Neural cell (in vitro differentiated cells): ENCODE measurements around the gene TMEM140. TPM values are rescaled to one million over a fixed set of nuclear protein-coding genes. Genes with fewer than 3 reads are reported as not detected.
"Not testable (repeated sequence)": the region's sequence is repeated elsewhere in the genome, so short reads cannot be mapped to it uniquely, and the experiment has no call there.

ENCODE experiments used
- H2AFZ ChIP-seq: fragments of 200-600, 300-800 bp; sonication (generic), shearing (Covaris generic); 2 replicates; pipeline ENCODE4 v1.6.0; 2014; ENCODE audit warnings: low read depth, mild to moderate bottlenecking, antibody characterized with exemption, low read length, moderate library complexity
- H3F3A ChIP-seq: fragments of 200-600 bp; shearing (Covaris generic); 2 replicates; pipeline ENCODE4 v1.6.1; 2016; ENCODE audit warnings: mild to moderate bottlenecking, moderate library complexity, mixed read lengths, antibody characterized with exemption, low read length; ENCODE audit not compliant: insufficient read depth, poor library complexity, severe bottlenecking
- H3K27ac ChIP-seq: fragments of 200-600, 300-800 bp; sonication (generic), shearing (Covaris generic); 2 replicates; pipeline ENCODE4 v1.5.1; 2014; ENCODE audit warnings: mild to moderate bottlenecking, low read length, moderate library complexity
- H3K27me3 ChIP-seq: fragments of 300-800, 200-600 bp; sonication (generic), shearing (Covaris generic); 2 replicates; pipeline ENCODE4 v1.6.0; 2014; ENCODE audit warnings: mild to moderate bottlenecking, low read depth, low read length, moderate library complexity; ENCODE audit not compliant: insufficient read depth
- H3K36me3 ChIP-seq: fragments of 300-800, 200-600 bp; sonication (generic), shearing (Covaris generic); 2 replicates; pipeline ENCODE4 v1.5.1; 2014; ENCODE audit warnings: mild to moderate bottlenecking, antibody characterized with exemption, low read length, moderate library complexity; ENCODE audit not compliant: insufficient read depth
- H3K4me2 ChIP-seq: fragments of 300-800, 200-600 bp; sonication (generic), shearing (Covaris generic); 2 replicates; pipeline ENCODE4 v1.6.0; 2014; ENCODE audit warnings: mild to moderate bottlenecking, low read length
- H3K4me3 ChIP-seq: fragments of 300-800, 200-600 bp; sonication (generic), shearing (Covaris generic); 2 replicates; pipeline ENCODE4 v1.5.1; 2014; ENCODE audit warnings: mild to moderate bottlenecking, low read length, moderate library complexity
- H3K79me2 ChIP-seq: fragments of 200-600 bp; shearing (Covaris generic); replicated peaks from 2 replicates; pipeline ENCODE4 v1.6.0; 2014; ENCODE audit warnings: mild to moderate bottlenecking, low read length, moderate library complexity; ENCODE audit not compliant: insufficient read depth
- H3K9ac ChIP-seq: fragments of 300-800, 200-600 bp; sonication (generic), shearing (Covaris generic); 2 replicates; pipeline ENCODE4 v1.6.1; 2016; ENCODE audit warnings: mild to moderate bottlenecking, low read length, mixed read lengths
- H3K9me2 ChIP-seq: fragments of 200-600 bp; shearing (Covaris generic); 2 replicates; pipeline ENCODE4 v1.6.1; 2016; ENCODE audit warnings: mild to moderate bottlenecking, low read length, mixed read lengths; ENCODE audit not compliant: insufficient read depth
- H3K9me3 ChIP-seq: fragments of 200-600, 300-800 bp; sonication (generic), shearing (Covaris generic); 2 replicates; pipeline ENCODE4 v1.6.1; 2016; ENCODE audit warnings: mild to moderate bottlenecking, mixed run types, low read length, moderate library complexity, mixed read lengths
- H4K20me1 ChIP-seq: fragments of 200-600 bp; shearing (Covaris generic); 2 replicates; pipeline ENCODE4 v1.6.1; 2016; ENCODE audit warnings: mild to moderate bottlenecking, mixed run types; ENCODE audit not compliant: insufficient read depth
- EP300 ChIP-seq: fragments of 450-650 bp; conservative IDR thresholded peaks from 2 replicates; pipeline ENCODE4 v1.6.1; 2014; ENCODE audit warnings: antibody characterized with exemption, mild to moderate bottlenecking, moderate library complexity; ENCODE audit not compliant: poor library complexity, severe bottlenecking
- EZH2 ChIP-seq: fragments of 200-600, 300-800 bp; shearing (Covaris generic), sonication (generic); IDR thresholded peaks from 2 replicates; pipeline ENCODE4 v1.6.1; 2014; ENCODE audit warnings: antibody characterized with exemption, low read length, borderline replicate concordance, mild to moderate bottlenecking; ENCODE audit not compliant: insufficient read depth, poor library complexity, severe bottlenecking
- MXI1 ChIP-seq: fragments of 450-650 bp; conservative IDR thresholded peaks from 2 replicates; pipeline ENCODE4 v1.6.1; 2014; ENCODE audit warnings: antibody characterized with exemption, mild to moderate bottlenecking; ENCODE audit not compliant: poor library complexity, severe bottlenecking
- POLR2AphosphoS5 ChIP-seq: IDR thresholded peaks from 2 replicates; pipeline ENCODE4 v1.6.1; 2012
- RAD21 ChIP-seq: fragments of 450-650 bp; conservative IDR thresholded peaks from 2 replicates; pipeline ENCODE4 v1.6.1; 2014; ENCODE audit warnings: antibody characterized with exemption, mild to moderate bottlenecking, moderate library complexity
- SMC3 ChIP-seq: fragments of 450-650 bp; conservative IDR thresholded peaks from 2 replicates; pipeline ENCODE4 v1.6.1; 2014; ENCODE audit warnings: antibody characterized with exemption, mild to moderate bottlenecking, moderate library complexity; ENCODE audit not compliant: poor library complexity
- TAF1 ChIP-seq: IDR thresholded peaks from 2 replicates; pipeline ENCODE4 v1.6.1; 2012; ENCODE audit warnings: low read depth
- polyA plus RNA-seq: library from polyadenylated mRNA; depleted of rRNA; stranded (reverse); fragments of >200 nt; gene quantifications from 2 replicates; pipeline ENCODE4 v1.2.3, GENCODE V29; 2014
- TF ChIP-seq, protein P1 (sequence below): fragments of 450-650 bp; IDR thresholded peaks from 2 replicates; pipeline ENCODE4 v1.5.1; 2014; ENCODE audit warnings: antibody characterized with exemption, mild to moderate bottlenecking, moderate library complexity; ENCODE audit not compliant: poor library complexity, severe bottlenecking
- TF ChIP-seq, protein P2 (sequence below): IDR thresholded peaks from 2 replicates; pipeline ENCODE4 v1.6.1; 2012; ENCODE audit warnings: borderline replicate concordance

The TMEM140 gene
- polyA plus RNA-seq, 1 donor from 2014 or later: 0.15 TPM

DNA sequence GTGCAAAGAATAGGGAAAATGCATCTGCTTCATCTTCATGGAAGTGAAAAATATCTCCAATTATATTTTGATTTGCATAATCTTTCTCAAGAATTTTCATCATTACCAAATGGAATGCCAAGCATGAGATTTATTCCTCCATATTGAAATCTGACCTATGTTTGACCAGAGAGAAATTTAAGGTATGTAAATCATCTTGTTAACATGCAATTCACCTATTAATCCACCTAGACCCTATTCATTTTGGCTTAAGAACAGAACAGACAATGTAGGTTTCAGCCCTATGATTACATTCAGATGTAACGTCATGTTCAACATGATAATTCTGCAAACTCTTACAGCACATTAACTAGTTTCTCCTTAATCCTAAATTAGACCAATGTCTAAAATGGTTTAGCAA, 30.8 kb upstream of the TMEM140 start:
- no peak overlapping the region for H2AFZ ChIP-seq
- H3K4me3 ChIP-seq: no peak overlapping the region
- no peak for TF ChIP-seq MXI1
- TF ChIP-seq EZH2: no peak
- no peak for TF ChIP-seq SMC3
- TF ChIP-seq RAD21: no peak
- TF ChIP-seq POLR2AphosphoS5: no peak
- TF ChIP-seq, protein P1, sequence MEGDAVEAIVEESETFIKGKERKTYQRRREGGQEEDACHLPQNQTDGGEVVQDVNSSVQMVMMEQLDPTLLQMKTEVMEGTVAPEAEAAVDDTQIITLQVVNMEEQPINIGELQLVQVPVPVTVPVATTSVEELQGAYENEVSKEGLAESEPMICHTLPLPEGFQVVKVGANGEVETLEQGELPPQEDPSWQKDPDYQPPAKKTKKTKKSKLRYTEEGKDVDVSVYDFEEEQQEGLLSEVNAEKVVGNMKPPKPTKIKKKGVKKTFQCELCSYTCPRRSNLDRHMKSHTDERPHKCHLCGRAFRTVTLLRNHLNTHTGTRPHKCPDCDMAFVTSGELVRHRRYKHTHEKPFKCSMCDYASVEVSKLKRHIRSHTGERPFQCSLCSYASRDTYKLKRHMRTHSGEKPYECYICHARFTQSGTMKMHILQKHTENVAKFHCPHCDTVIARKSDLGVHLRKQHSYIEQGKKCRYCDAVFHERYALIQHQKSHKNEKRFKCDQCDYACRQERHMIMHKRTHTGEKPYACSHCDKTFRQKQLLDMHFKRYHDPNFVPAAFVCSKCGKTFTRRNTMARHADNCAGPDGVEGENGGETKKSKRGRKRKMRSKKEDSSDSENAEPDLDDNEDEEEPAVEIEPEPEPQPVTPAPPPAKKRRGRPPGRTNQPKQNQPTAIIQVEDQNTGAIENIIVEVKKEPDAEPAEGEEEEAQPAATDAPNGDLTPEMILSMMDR: no peak
- TF ChIP-seq EP300: no peak
- TF ChIP-seq, protein P2, sequence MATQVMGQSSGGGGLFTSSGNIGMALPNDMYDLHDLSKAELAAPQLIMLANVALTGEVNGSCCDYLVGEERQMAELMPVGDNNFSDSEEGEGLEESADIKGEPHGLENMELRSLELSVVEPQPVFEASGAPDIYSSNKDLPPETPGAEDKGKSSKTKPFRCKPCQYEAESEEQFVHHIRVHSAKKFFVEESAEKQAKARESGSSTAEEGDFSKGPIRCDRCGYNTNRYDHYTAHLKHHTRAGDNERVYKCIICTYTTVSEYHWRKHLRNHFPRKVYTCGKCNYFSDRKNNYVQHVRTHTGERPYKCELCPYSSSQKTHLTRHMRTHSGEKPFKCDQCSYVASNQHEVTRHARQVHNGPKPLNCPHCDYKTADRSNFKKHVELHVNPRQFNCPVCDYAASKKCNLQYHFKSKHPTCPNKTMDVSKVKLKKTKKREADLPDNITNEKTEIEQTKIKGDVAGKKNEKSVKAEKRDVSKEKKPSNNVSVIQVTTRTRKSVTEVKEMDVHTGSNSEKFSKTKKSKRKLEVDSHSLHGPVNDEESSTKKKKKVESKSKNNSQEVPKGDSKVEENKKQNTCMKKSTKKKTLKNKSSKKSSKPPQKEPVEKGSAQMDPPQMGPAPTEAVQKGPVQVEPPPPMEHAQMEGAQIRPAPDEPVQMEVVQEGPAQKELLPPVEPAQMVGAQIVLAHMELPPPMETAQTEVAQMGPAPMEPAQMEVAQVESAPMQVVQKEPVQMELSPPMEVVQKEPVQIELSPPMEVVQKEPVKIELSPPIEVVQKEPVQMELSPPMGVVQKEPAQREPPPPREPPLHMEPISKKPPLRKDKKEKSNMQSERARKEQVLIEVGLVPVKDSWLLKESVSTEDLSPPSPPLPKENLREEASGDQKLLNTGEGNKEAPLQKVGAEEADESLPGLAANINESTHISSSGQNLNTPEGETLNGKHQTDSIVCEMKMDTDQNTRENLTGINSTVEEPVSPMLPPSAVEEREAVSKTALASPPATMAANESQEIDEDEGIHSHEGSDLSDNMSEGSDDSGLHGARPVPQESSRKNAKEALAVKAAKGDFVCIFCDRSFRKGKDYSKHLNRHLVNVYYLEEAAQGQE: no peak
- no peak for TF ChIP-seq TAF1
- no peak overlapping the region for H3K27ac ChIP-seq
- no peak overlapping the region for H3K9ac ChIP-seq
- H3K4me2 ChIP-seq: no peak overlapping the region
- no peaks in the 10 kb centered on the region for H3K9me3 ChIP-seq
- H3K9me2 ChIP-seq: no peaks in the 10 kb centered on the region
- no peaks in the 10 kb centered on the region for H4K20me1 ChIP-seq
- H3K36me3 ChIP-seq: no peaks in the 10 kb centered on the region
- no peaks in the 10 kb centered on the region for H3K79me2 ChIP-seq
- no peaks in the 10 kb centered on the region for H3F3A ChIP-seq
- no peaks in the 10 kb centered on the region for H3K27me3 ChIP-seq

DNA sequence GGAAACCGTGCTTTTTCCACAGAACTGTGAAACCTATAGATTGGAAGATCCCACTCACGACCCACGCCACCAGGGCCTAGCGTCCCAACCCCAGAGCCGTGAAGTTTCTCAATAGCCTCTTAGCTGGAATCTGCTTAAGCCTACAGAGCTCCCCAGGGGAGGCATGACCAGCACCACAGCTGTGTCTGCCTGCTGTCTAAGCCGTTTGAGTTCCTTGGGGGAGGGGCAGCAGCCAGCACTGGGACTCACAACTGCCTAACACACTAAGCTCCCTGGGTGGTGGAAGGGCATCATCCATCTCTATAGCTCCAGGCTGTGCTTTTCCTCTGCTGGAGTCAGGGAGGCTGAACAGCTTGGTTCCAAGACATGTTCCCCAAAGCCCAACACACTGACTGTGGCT, 26.0 kb upstream of the TMEM140 start:
- Histone ChIP-seq H3K36me3 (no peaks in the 10 kb centered on the region), H3K79me2 (no peaks in the 10 kb centered on the region), H3K9ac (no peak overlapping the region), H3K4me3 (no peak overlapping the region), H2AFZ (no peak overlapping the region), H3K27ac (no peak overlapping the region), H4K20me1 (no peaks in the 10 kb centered on the region), H3F3A (no peaks in the 10 kb centered on the region), H3K27me3 (no peaks in the 10 kb centered on the region), H3K9me2 (no peaks in the 10 kb centered on the region), H3K4me2 (no peak overlapping the region), H3K9me3 (no peaks in the 10 kb centered on the region)
- TF ChIP-seq TAF1 (no peak), SMC3 (no peak), EP300 (no peak), MXI1 (no peak), RAD21 (no peak)
- TF ChIP-seq, protein P2: no peak

DNA sequence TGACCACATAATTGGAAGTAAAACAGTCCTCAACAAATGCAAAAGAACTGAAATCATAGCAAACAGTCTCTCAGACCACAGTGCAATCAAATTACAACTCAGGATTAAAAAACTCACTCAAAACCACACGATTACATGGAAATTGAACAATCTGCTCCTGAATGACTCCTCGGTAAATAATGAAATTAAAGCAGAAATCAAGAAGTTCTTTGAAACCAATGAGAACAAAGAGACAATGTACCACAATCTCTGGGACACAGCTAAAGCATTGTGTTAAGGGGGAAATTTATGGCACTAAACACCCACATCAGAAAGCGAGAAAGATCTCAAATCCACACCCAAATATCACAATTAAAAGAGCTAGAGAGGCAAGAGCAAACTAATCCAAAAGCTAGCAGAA, 23.2 kb upstream of the TMEM140 start:
- H3K9me3 ChIP-seq, H3K36me3 ChIP-seq, H3F3A ChIP-seq, H4K20me1 ChIP-seq, H3K9ac ChIP-seq, H3K4me3 ChIP-seq, H3K9me2 ChIP-seq, H2AFZ ChIP-seq, H3K27ac ChIP-seq, H3K4me2 ChIP-seq, H3K27me3 ChIP-seq, H3K79me2 ChIP-seq: not testable (repeated sequence)
